ENCODE results near the gene CTAG2.

Gene CTAG2

GRCh38 chrX:154660541-154660940 lies 7.2 kb upstream of the CTAG2 start:
- no peak overlapping the region for H3K4me3 ChIP-seq
- H3K36me3 ChIP-seq, result no peaks in the 10 kb centered on the region
- H3K4me2 ChIP-seq, result no peak overlapping the region
- H3K27ac ChIP-seq, result no peak overlapping the region
- H3K9me3 ChIP-seq, result peaks cover 52% of the 10 kb centered on the region
- peaks cover 48% of the 10 kb centered on the region for H3K27me3 ChIP-seq
- TF ChIP-seq Cebpa-rat (IDR thresholded peaks at IDR 0.05), result no peak
- no peaks in the 10 kb centered on the region for H3K4me1 ChIP-seq
- no peaks in the 10 kb centered on the region for H4K20me1 ChIP-seq
- no peak overlapping the region for H3K9ac ChIP-seq

- H4K20me1 ChIP-seq, result no peaks in the 10 kb centered on the region
- peaks cover 51% of the 10 kb centered on the region for H3K9me3 ChIP-seq
- H3K27ac ChIP-seq, result no peak overlapping the region
- H3K4me3 ChIP-seq, result no peak overlapping the region
- no peak for TF ChIP-seq Cebpa-rat (IDR thresholded peaks at IDR 0.05)
- H3K4me2 ChIP-seq, result no peak overlapping the region
- 0 out of 2 replicates have a peak, but pooled peaks cover 5% of the 10 kb centered on the region for H3K4me1 ChIP-seq
- peaks cover 51% of the 10 kb centered on the region for H3K27me3 ChIP-seq
- no peaks in the 10 kb centered on the region for H3K36me3 ChIP-seq
- no peak overlapping the region for H3K9ac ChIP-seq
These were observed 5.6 kb upstream of the CTAG2 start for GRCh38 chrX:154658957-154659356.

GRCh38 chrX:154658187-154658586 lies 4.8 kb upstream of the CTAG2 start:
- Histone ChIP-seq H3K4me1 (0 out of 2 replicates have a peak, but pooled peaks cover 5% of the 10 kb centered on the region), H3K27ac (no peak overlapping the region), H4K20me1 (no peaks in the 10 kb centered on the region), H3K4me3 (no peak overlapping the region), H3K4me2 (no peak overlapping the region), H3K27me3 (peaks cover 47% of the 10 kb centered on the region), H3K36me3 (no peaks in the 10 kb centered on the region), H3K9ac (no peak overlapping the region), H3K9me3 (peaks cover 44% of the 10 kb centered on the region)
- no peak for TF ChIP-seq Cebpa-rat (IDR thresholded peaks at IDR 0.05)

- no peak overlapping the region for H3K27ac ChIP-seq
- H3K27me3 ChIP-seq, result peaks cover 39% of the 10 kb centered on the region
- no peak overlapping the region for H3K9ac ChIP-seq
- H3K4me3 ChIP-seq, result no peak overlapping the region
- TF ChIP-seq Cebpa-rat (IDR thresholded peaks at IDR 0.05), result no peak
- no peak overlapping the region for H3K4me2 ChIP-seq
- H3K9me3 ChIP-seq, result peaks cover 38% of the 10 kb centered on the region
- no peaks in the 10 kb centered on the region for H4K20me1 ChIP-seq
- 0 out of 2 replicates have a peak, but pooled peaks cover 5% of the 10 kb centered on the region for H3K4me1 ChIP-seq
- H3K36me3 ChIP-seq, result no peaks in the 10 kb centered on the region
These were observed 3.9 kb upstream of the CTAG2 start for GRCh38 chrX:154657226-154657805.

GRCh38 chrX:154655786-154656185 lies 2.4 kb upstream of the CTAG2 start:
- Histone ChIP-seq H3K4me3 (no peak overlapping the region), H3K9me3 (peaks cover 26% of the 10 kb centered on the region; the same call in 1 of the 2 replicates), H3K36me3 (no peaks in the 10 kb centered on the region), H3K4me1 (0 out of 2 replicates have a peak, but pooled peaks cover 5% of the 10 kb centered on the region), H3K27ac (no peak overlapping the region), H4K20me1 (no peaks in the 10 kb centered on the region), H3K4me2 (no peak overlapping the region), H3K9ac (no peak overlapping the region), H3K27me3 (peaks cover 34% of the 10 kb centered on the region)
- no peak for TF ChIP-seq Cebpa-rat (IDR thresholded peaks at IDR 0.05)

- H3K27me3 ChIP-seq, result peaks cover 31% of the 10 kb centered on the region
- H3K4me3 ChIP-seq, result no peak overlapping the region
- no peaks in the 10 kb centered on the region for H4K20me1 ChIP-seq
- TF ChIP-seq Cebpa-rat (IDR thresholded peaks at IDR 0.05), result no peak
- 0 out of 2 replicates have a peak, but pooled peaks cover 5% of the 10 kb centered on the region for H3K4me1 ChIP-seq
- no peak overlapping the region for H3K27ac ChIP-seq
- H3K4me2 ChIP-seq, result no peak overlapping the region
- no peak overlapping the region for H3K9ac ChIP-seq
- H3K36me3 ChIP-seq, result no peaks in the 10 kb centered on the region
- peaks cover 26% of the 10 kb centered on the region; the same call in 1 of the 2 replicates for H3K9me3 ChIP-seq
These were observed 2.0 kb upstream of the CTAG2 start for GRCh38 chrX:154655346-154655745.

GRCh38 chrX:154654925-154655324 lies 1.5 kb upstream of the CTAG2 start:
- no peak overlapping the region for H3K4me3 ChIP-seq
- TF ChIP-seq Cebpa-rat (IDR thresholded peaks at IDR 0.05), result no peak
- no peaks in the 10 kb centered on the region for H3K36me3 ChIP-seq
- H3K27me3 ChIP-seq, result peaks cover 30% of the 10 kb centered on the region; the same call in 1 of the 2 replicates
- H3K4me1 ChIP-seq, result peaks cover 9% of the 10 kb centered on the region
- no peak overlapping the region for H3K4me2 ChIP-seq
- no peaks in the 10 kb centered on the region for H4K20me1 ChIP-seq
- peaks cover 26% of the 10 kb centered on the region; the same call in 1 of the 2 replicates for H3K9me3 ChIP-seq
- no peak overlapping the region for H3K9ac ChIP-seq
- H3K27ac ChIP-seq, result no peak overlapping the region

- H3K9me3 ChIP-seq, result peaks cover 24% of the 10 kb centered on the region; the same call in 1 of the 2 replicates
- TF ChIP-seq Cebpa-rat (IDR thresholded peaks at IDR 0.05), result no peak
- no peaks in the 10 kb centered on the region for H4K20me1 ChIP-seq
- no peaks in the 10 kb centered on the region for H3K36me3 ChIP-seq
- H3K4me3 ChIP-seq, result no peak overlapping the region
- H3K4me2 ChIP-seq, result no peak overlapping the region
- H3K27ac ChIP-seq, result no peak overlapping the region
- H3K4me1 ChIP-seq, result peaks cover 15% of the 10 kb centered on the region
- peaks cover 30% of the 10 kb centered on the region for H3K27me3 ChIP-seq
- H3K9ac ChIP-seq, result no peak overlapping the region
These were observed 993 bp upstream of the CTAG2 start for GRCh38 chrX:154654372-154654771.

GRCh38 chrX:154653048-154653401 lies 354 bp downstream of the CTAG2 start:
- peaks cover 25% of the 10 kb centered on the region for H3K4me1 ChIP-seq
- no peak overlapping the region for H3K9ac ChIP-seq
- peaks cover 27% of the 10 kb centered on the region for H3K27me3 ChIP-seq

GRCh38 chrX:154652311-154653047 lies 900 bp downstream of the CTAG2 start:
- peaks cover 25% of the 10 kb centered on the region for H3K4me1 ChIP-seq
- H3K9me3 ChIP-seq, result 0 out of 2 replicates have a peak, but pooled peaks cover 12% of the 10 kb centered on the region
- no peak overlapping the region for H3K9ac ChIP-seq
- no peaks in the 10 kb centered on the region for H4K20me1 ChIP-seq
- peaks cover 23% of the 10 kb centered on the region for H3K27me3 ChIP-seq
- H3K4me3 ChIP-seq, result no peak overlapping the region
- no peak for TF ChIP-seq Cebpa-rat (IDR thresholded peaks at IDR 0.05)
- H3K27ac ChIP-seq, result no peak overlapping the region
- H3K4me2 ChIP-seq, result no peak overlapping the region
- H3K36me3 ChIP-seq, result no peaks in the 10 kb centered on the region

More at GRCh38 chrX:154653048-154653401, 354 bp downstream of the CTAG2 start:
- Histone ChIP-seq H4K20me1 (no peaks in the 10 kb centered on the region), H3K4me2 (no peak overlapping the region), H3K27ac (no peak overlapping the region), H3K36me3 (no peaks in the 10 kb centered on the region), H3K9me3 (0 out of 2 replicates have a peak, but pooled peaks cover 15% of the 10 kb centered on the region), H3K4me3 (no peak overlapping the region)
- no peak for TF ChIP-seq Cebpa-rat (IDR thresholded peaks at IDR 0.05)

All from BLaER1 (cell line).